ENCODE measurements around the gene ULBP2.
"Not testable (repeated sequence)": the region's sequence is repeated elsewhere in the genome, so short reads cannot be mapped to it uniquely, and the experiment has no call there.

Gene ULBP2

DNA sequence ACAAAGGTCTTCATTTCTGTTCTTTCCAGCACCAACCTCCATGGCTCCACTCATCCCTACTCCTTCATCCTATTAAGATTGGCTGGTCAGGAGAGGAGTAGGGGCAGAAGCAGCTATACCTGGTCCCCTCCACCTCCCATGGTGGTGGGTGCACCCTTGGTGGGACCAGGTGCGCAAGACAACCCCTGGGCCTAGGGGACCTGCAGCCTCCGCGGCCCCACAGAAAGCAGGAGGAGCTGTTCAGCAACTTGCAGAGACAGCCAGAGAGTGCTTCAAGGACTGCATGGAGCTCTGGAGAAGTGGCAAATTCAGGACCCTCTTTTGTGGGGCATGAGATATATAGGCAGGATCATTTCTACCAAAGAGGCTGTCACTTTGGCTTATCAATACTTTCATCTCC, 9.8 kb downstream of the ULBP2 start:
- DNase-seq = no peak

- not testable (repeated sequence) for DNase-seq
These were observed 11.6 kb downstream of the ULBP2 start for GRCh38 chr6:149953390-149953789.

GRCh38 chr6:149953934-149954327, 12.1 kb downstream of the ULBP2 start:
- not testable (repeated sequence) for DNase-seq

- not testable (repeated sequence) for DNase-seq
These were observed 12.6 kb downstream of the ULBP2 start for GRCh38 chr6:149954328-149954983.

- DNase-seq = not testable (repeated sequence)
These were observed 13.3 kb downstream of the ULBP2 start for GRCh38 chr6:149954984-149955653.

DNA sequence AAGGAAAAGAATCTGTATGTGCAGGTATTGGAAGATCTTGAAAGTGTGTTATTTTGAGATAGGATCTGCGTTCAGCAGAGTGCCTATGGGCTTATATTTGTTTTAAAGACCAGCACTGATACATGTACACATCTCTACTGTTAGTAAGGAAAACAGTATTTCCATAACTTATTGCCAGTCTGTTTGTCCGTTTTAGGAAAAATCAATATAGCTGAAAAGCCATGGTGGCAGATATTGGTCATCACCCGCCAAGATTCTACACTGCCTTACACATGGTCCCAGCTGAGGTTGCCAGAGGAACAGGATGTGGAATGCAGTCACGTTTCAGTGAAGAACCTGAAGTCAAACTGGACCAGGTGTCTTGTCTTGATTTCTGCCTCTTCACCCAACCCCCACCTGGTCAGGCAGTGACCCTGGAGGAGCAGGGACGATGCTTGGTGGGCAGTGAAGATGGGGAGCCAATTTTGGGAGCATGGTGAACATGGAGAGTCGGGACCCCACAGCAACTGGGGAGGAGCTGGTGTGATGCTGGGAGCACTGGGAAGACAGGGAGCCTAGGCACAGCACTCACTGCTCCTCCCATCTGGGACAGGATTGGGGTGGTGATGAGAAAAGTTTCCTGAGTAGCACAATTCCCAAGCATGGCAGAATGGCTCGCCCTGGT, 14.0 kb downstream of the ULBP2 start:
- DNase-seq = not testable (repeated sequence)

DNA sequence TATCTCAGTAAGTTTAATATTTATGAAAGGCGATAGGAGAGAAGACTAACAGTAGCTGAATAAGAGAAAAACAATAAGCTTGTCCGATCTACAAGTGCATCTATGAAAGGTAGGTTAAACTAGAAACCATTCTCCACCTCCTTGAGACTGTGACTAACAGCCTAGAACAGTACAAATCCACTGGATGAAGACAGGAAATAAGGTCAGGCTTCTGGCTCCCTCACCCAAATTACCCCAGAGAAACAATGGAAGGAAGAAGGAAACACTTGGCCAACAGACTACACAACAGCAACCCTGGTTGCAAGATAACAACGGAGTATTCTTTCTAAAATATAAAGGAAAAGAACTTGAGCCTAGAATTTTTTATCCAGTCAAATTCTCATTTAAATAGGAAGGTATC, 16.3 kb downstream of the ULBP2 start:
- DNase-seq = not testable (repeated sequence)

DNA sequence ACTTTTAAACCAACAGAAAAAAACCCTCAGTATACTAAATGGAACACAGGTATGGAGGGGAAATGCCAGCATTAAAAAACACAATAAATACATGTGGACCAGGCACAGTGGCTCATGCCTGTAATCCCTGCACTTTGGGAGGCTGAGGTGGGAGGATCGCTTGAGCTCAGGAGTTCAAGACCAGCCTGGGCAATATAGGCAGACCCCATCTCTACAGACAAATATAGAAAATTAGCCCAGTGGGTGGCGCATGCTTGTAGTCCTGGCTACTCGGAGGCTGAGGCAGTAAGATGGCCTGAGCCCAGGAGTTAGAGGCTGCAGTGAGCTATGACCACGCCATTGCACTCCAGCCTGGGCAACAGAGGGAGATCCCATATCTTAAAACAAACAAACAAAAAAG, 18.0 kb downstream of the ULBP2 start:
- not testable (repeated sequence) for DNase-seq

- no peak for DNase-seq
These were observed 18.7 kb downstream of the ULBP2 start for GRCh38 chr6:149960488-149960887.

DNA sequence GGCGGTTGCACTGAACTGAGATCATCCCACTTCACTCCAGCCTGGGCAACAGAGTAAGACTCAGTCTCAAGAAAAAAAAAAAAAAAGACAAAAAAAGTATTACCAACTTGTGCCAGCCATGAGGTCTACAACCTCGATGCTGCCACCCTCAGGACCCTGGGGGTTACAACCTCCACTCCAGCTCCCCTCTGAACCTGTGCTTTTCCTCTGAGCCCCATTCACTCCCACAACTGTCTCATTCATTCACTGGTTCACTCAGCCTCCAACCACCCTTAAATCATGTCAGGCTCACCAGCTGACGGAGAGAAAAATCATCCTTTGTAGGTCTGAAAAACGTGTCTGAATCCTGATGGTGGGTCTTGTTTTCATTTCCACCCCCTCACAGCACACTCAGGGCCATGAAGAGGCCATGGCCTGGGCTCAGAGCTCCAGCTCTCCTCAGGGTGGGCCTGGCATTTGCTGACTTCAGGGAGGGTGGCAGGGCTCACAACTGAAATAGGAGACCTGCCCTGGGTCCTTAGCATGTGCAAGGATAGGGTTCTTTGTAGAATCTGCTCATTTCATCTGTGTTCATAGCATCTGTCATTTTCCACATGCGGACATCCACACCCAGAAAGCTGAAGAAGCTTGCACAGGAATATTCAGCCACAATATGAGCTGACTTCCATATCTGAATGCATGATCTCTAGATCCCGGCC, 20.1 kb downstream of the ULBP2 start:
- peak; percentile 22 for DNase-seq

- DNase-seq = no peak
These were observed 20.8 kb downstream of the ULBP2 start for GRCh38 chr6:149962461-149963211.

DNA sequence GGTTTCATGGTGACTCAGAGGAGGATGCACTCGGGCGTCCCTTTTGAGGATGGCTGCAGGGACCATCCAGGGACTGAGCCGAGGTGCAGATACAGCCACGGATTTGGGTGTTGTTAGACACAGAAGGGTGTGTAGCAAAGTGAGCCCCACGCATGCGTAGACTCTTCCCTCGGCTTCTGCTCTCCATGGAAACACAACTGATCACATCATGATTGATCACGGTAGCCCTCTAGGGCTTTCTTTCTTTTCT, 21.3 kb downstream of the ULBP2 start:
- DNase-seq = peak; percentile 79

DNA sequence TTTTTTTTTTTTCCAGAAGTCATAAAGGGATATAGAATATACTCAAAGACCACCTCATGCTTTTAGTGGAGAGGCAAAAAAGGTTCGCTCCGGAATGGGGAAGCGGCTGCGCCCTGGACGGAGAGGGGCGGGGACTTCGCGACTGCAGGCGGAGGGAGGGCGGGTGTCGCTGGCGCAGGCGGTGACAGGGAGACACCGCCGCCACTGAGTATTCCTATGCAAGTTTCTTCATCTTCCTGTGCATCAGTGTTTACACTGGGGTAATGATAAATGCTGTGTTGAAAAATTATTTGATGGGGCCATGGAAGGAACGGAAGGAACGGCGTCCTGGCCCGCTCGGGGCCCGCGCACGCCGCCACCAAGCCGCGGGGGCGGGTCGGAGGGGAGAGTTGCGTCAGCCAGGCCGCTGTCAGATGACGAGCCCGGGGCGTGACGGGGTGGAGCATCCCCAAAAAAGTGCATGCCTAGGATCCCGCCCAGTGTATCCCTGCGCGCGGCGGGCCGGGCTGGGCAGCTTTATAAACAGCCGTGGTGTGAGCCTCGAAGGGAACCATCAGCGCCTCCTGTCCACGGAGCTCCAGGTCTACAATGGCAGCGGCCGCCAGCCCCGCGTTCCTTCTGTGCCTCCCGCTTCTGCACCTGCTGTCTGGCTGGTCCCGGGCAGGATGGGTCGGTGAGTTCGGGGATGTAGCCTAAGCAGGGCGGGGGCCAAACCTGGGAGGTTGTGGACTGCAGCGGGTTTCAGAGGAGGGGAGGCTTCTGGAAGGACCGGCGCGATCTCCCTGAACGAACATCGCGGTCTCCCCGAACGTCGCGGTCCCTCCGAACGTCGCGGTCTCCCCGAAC, 21.9 kb downstream of the ULBP2 start, which contains the start of gene ULBP1:
Gene ULBP1 (plus strand): TSS at position 482 of the 846 bp plus-strand sequence. CDS start 107 bp downstream, at position 589.
- DNase-seq = peak; percentile 96

DNA sequence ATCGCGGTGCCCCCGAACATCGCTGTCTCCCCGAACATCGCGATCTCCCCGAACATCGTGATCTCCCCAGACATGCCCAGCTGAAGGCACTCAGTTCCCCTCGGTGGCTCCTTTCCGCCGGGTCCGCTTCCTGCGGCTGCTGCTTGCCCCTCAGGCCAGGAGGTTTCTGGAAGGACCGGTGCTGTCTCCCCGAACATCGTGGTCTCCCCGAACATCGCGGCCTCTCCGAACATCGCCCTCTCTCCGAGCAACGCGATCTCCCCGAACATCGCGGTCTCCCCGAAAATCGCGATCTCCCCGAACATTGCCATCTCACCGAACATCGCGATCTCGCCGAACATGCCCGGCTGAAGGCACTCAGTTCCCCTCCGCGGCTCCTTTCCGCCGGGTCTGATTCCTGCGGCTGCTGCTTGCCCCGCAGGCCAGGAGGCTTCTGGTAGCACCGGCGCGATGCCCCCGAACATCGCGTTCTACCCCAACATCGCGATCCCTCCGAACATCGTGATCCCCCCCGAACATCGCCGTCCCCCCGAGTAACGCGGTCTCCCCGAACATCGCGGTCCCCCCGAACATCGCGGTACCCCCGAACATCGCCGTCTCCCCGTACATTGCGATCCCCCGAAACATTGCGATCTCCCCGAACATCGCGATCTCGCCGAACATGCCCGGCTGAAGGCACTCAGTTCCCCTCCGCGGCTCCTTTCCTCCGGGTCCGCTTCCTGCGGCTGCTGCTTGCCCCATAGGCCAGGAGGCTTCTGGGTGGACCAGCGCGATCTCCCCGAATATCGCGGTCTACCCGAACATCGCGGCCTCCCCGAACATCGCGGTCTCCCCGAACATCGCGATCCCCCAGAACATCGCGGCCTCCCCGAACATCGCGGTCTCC, 22.7 kb downstream of the ULBP2 start:
- peak; percentile 28 for DNase-seq

DNA sequence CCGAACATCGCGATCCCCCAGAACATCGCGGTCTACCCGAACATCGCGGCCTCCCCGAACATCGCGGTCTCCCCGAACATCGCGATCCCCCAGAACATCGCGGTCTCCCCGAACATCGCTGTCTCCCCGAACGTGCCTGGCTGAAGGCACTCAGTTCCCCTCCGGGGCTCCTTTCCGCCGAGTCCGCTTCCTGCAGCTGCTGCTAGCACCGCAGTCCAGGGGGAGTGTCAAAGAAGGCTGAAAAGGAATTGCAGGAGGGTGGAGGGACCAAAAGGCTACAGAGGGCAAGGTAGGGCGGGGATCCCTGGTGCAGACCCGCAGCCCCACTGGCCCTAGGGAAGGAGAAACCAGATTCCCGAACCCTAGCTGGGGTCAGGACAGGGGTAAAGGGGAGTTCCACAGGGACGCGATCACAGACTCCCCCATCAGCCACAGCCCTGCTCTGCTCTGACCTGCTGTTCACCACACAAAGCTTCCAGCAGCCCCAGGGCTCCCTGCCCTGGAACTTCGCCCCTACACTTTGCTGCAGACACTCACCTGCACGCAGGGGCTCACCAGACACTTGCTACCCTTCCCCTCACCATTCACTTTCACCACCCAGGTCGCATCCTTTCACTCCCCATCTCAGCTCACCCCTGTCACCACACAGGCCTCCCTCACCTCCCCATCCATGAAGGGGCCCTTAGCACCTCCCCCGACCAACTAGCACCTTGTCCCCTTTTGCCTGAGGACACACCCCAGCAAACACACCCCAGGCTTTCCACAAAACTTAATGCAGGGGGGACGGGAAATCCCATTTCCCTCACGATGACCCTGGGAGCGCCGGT, 23.6 kb downstream of the ULBP2 start:
- no peak for DNase-seq

DNA sequence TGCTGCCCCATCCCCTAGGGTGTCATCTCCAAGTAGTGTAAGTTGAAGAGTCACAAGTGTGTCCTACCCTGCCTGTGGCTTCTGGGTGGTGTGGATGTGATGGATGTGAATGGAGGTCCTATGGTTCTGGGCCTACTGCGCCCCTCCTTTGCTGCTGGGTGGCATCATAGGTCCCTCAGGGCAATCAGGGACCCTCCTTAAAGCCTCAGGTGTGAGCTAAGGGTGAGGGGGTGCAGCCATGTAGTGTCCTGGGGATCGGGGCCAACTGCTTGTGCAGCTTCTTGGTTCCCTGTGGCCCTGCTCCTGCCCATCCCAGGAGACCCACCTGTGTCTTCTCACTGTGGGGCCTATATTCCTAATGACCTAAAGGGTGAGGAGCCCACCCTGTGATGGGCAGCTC, 24.5 kb downstream of the ULBP2 start:
- not testable (repeated sequence) for DNase-seq

DNA sequence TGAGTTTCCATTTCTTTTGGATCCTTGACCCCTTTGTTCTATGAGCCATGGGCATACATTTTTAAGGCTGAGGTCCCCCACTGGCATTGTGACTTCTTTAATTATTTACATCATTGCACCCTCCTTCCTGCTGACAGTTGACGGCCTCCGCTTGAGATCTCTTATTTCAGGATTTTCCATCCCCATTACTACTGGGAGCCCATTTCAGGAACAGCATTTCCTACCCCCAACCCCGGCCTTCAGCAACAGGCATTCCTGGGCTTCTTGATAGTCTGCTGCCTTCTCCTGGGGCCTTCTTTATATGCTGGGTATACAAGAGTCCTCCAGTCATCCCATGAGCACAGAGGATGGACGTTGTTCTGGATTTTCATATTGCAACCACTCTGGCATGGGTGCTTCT, 25.8 kb downstream of the ULBP2 start:
- DNase-seq = no peak

- DNase-seq = not testable (repeated sequence)
These were observed 26.2 kb downstream of the ULBP2 start for GRCh38 chr6:149967999-149968398.

GRCh38 chr6:149968909-149969308, 27.1 kb downstream of the ULBP2 start:
- not testable (repeated sequence) for DNase-seq

GRCh38 chr6:149969635-149970034, 27.8 kb downstream of the ULBP2 start:
- DNase-seq = no peak

All from fibroblast of skin of right biceps (primary cell).